ENCODE results near the gene FLNC.

- TF ChIP-seq YY1 (IDR thresholded peaks at IDR 0.05; ENCODE audit: low read depth) (no peak), FOXJ3 (CRISPR knock-in tag; IDR thresholded peaks at IDR 0.05) (no peak), REST (IDR thresholded peaks at IDR 0.05; ENCODE audit: low read depth, low read length) (no peak), CTCF (IDR thresholded peaks at IDR 0.05) (peak; percentile 36; the same call in 1 of the 2 replicates), GATA2 (CRISPR knock-in tag; IDR thresholded peaks at IDR 0.05) (no peak)
Measured at GRCh38 chr7:128872394-128872824, 42.2 kb downstream of the FLNC start.

All from SK-N-SH (cell line).